ENCODE data around the gene GRB14.
A peak's percentile ranks its signal among the peaks of the same experiment; 100 is the strongest.

Gene GRB14

DNA sequence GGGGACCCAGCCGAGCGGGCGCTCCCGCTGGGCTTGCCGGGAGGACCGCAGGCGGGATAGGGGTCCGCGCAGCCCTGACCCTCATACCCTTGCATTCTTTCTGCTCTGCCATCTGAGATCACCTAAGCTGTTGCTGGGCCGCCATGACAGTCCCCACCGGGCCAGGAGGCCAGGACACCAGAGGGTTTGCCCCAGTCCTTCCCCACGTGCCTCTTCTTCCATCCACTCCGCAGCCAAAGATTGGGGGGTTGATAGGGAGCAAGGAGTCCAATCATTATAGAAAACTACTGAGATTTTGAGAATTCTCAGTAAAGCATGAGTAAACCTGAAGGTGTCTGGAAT, 453 bp upstream of the GRB14 start:
- ChIA-PET CTCF (interaction anchor here (1.6 kb wide), 1 partner anchor 9 kb away, joined by 5 read pairs; no protein-coding TSS in a partner anchor), POLR2A (no interaction called here)
- DNase-seq (ENCODE audit: low read depth, low spot score), result no peak
- H3K4me3 ChIP-seq (ENCODE audit: low read depth, low read length), result peak overlapping the region; percentile 68
- TF ChIP-seq, protein P1, sequence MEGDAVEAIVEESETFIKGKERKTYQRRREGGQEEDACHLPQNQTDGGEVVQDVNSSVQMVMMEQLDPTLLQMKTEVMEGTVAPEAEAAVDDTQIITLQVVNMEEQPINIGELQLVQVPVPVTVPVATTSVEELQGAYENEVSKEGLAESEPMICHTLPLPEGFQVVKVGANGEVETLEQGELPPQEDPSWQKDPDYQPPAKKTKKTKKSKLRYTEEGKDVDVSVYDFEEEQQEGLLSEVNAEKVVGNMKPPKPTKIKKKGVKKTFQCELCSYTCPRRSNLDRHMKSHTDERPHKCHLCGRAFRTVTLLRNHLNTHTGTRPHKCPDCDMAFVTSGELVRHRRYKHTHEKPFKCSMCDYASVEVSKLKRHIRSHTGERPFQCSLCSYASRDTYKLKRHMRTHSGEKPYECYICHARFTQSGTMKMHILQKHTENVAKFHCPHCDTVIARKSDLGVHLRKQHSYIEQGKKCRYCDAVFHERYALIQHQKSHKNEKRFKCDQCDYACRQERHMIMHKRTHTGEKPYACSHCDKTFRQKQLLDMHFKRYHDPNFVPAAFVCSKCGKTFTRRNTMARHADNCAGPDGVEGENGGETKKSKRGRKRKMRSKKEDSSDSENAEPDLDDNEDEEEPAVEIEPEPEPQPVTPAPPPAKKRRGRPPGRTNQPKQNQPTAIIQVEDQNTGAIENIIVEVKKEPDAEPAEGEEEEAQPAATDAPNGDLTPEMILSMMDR (IDR thresholded peaks at IDR 0.05; ENCODE audit: insufficient read depth, low read length, missing control alignments), result no peak

- ChIA-PET CTCF (interaction anchor here (0.8 kb wide), 1 partner anchor 12 kb away, joined by 4 read pairs; no protein-coding TSS in a partner anchor), POLR2A (no interaction called here)
- no peak for DNase-seq (ENCODE audit: low read depth, low spot score)
- TF ChIP-seq, protein P1 (IDR thresholded peaks at IDR 0.05; ENCODE audit: insufficient read depth, low read length, missing control alignments), result no peak
- peak overlapping the region; percentile 68 for H3K4me3 ChIP-seq (ENCODE audit: low read depth, low read length)
Observed at GRCh38 chr2:164620457-164620856, 825 bp downstream of the GRB14 start.

GRCh38 chr2:164617466-164617865, 3.8 kb downstream of the GRB14 start:
- TF ChIP-seq, protein P1 (IDR thresholded peaks at IDR 0.05; ENCODE audit: insufficient read depth, low read length, missing control alignments), result no peak
- ChIA-PET CTCF (no interaction called here), POLR2A (no interaction called here)
- DNase-seq (ENCODE audit: low read depth, low spot score), result no peak
- no peak overlapping the region for H3K4me3 ChIP-seq (ENCODE audit: low read depth, low read length)

GRCh38 chr2:164613321-164613982, 7.8 kb downstream of the GRB14 start:
- ChIA-PET CTCF (interaction anchor here (1.1 to 2.5 kb wide), 5 partner anchors 9 to 104 kb away, joined by 3 to 15 read pairs (median 5); no protein-coding TSS in a partner anchor), POLR2A (no interaction called here)
- no peak for DNase-seq (ENCODE audit: low read depth, low spot score)
- H3K4me3 ChIP-seq (ENCODE audit: low read depth, low read length), result no peak overlapping the region
- TF ChIP-seq, protein P1 (IDR thresholded peaks at IDR 0.05; ENCODE audit: insufficient read depth, low read length, missing control alignments), result no peak

- ChIA-PET POLR2A (no interaction called here), CTCF (interaction anchor here (2.2 kb wide), 1 partner anchor 11 kb away, joined by 8 read pairs; no protein-coding TSS in a partner anchor)
- TF ChIP-seq, protein P1 (IDR thresholded peaks at IDR 0.05; ENCODE audit: insufficient read depth, low read length, missing control alignments), result no peak
- no peak for DNase-seq (ENCODE audit: low read depth, low spot score)
- H3K4me3 ChIP-seq (ENCODE audit: low read depth, low read length), result no peak overlapping the region
Observed at GRCh38 chr2:164609790-164610189, 11.5 kb downstream of the GRB14 start.

DNA sequence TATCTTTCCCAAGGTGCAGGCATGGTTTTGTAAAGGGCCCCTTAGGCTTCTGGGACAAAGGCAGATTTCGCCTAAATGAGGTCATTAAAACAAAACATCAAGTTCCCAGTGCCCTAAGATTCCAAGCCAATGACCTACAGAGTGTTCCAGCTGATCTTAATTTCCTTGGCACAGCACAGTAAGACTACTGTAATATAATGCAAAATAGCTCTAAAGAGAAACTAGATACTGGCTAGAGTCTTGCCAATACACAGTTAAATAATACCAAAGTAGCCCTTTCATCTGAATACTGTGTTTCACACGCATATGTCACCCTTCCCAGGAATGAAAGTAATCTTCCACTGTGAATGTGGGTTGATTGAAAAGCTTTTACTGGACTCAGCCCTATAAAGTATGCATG, 14.7 kb downstream of the GRB14 start:
- ChIA-PET CTCF (interaction anchor here (0.7 to 1.5 kb wide), 3 partner anchors 8 to 46 kb away, joined by 3 to 6 read pairs (median 3); no protein-coding TSS in a partner anchor), POLR2A (no interaction called here)
- DNase-seq (ENCODE audit: low read depth, low spot score), result peak; percentile 31
- TF ChIP-seq, protein P1 (IDR thresholded peaks at IDR 0.05; ENCODE audit: insufficient read depth, low read length, missing control alignments), result no peak
- H3K4me3 ChIP-seq (ENCODE audit: low read depth, low read length), result no peak overlapping the region
